GM23338 (cell line): ENCODE measurements around the gene COL21A1. TPM values are rescaled to one million over a fixed set of nuclear protein-coding genes. Genes with fewer than 3 reads are reported as not detected.

Source experiments
- ATAC-seq: fragments of 200-7000 bp; cut with Tn5 transposase; 3 replicates; pipeline ENCODE4 v1.9.1; 2020
- DNase-seq: peaks from one replicate; pipeline ENCODE4 v3.0.0-alpha.2; 2015; ENCODE audit warnings: low spot score
- H2AFZ ChIP-seq: fragments of 200-600 bp; sonication (generic); 2 replicates; pipeline ENCODE4 v1.8.0; 2016; ENCODE audit warnings: antibody characterized with exemption, mild to moderate bottlenecking, moderate library complexity
- H3F3A ChIP-seq: fragments of 200-600 bp; sonication (generic); replicated peaks from 2 replicates; pipeline ENCODE4 v1.8.0; 2017; ENCODE audit warnings: antibody characterized with exemption, mixed run types, low read depth
- H3K27ac ChIP-seq: fragments of 200-600 bp; sonication (generic); 2 replicates; pipeline ENCODE4 v1.6.1; 2016; ENCODE audit warnings: low read depth
- H3K27me3 ChIP-seq: fragments of 200-600 bp; sonication (generic); 2 replicates; pipeline ENCODE4 v1.8.0; 2016; ENCODE audit warnings: mild to moderate bottlenecking, mixed run types, moderate library complexity; ENCODE audit not compliant: insufficient read depth
- H3K36me3 ChIP-seq: fragments of 200-600 bp; sonication (generic); 2 replicates; pipeline ENCODE4 v1.8.0; 2016; ENCODE audit warnings: mild to moderate bottlenecking; ENCODE audit not compliant: insufficient read depth
- H3K4me1 ChIP-seq: fragments of 200-600 bp; sonication (generic); 2 replicates; pipeline ENCODE4 v1.8.0; 2016; ENCODE audit warnings: mild to moderate bottlenecking, moderate library complexity; ENCODE audit not compliant: insufficient read depth
- H3K4me2 ChIP-seq: fragments of 200-600 bp; sonication (generic); 2 replicates; pipeline ENCODE4 v1.7.1; 2017; ENCODE audit warnings: mixed run types
- H3K4me3 ChIP-seq: fragments of 200-600 bp; sonication (generic); 2 replicates; pipeline ENCODE4 v1.6.1; 2016; ENCODE audit warnings: mixed run types
- H3K79me2 ChIP-seq: fragments of 200-600 bp; sonication (generic); replicated peaks from 2 replicates; pipeline ENCODE4 v1.8.0; 2017; ENCODE audit warnings: mild to moderate bottlenecking; ENCODE audit not compliant: insufficient read depth
- H3K9me2 ChIP-seq: fragments of 200-600 bp; sonication (generic); 2 replicates; pipeline ENCODE4 v1.8.0; 2017; ENCODE audit not compliant: insufficient read depth
- H4K20me1 ChIP-seq: fragments of 200-600 bp; sonication (generic); replicated peaks from 2 replicates; pipeline ENCODE4 v1.8.0; 2017; ENCODE audit warnings: mild to moderate bottlenecking; ENCODE audit not compliant: insufficient read depth
- H3K27ac Mint-ChIP-seq: 2 replicates; pipeline ENCODE4 v1.8.0; 2020; ENCODE audit warnings: inconsistent platforms, mild to moderate bottlenecking, moderate library complexity, mixed read lengths
- H3K27me3 Mint-ChIP-seq: 3 replicates; pipeline ENCODE4 v1.8.0; 2022; ENCODE audit warnings: low read depth, mild to moderate bottlenecking, moderate library complexity, mixed read lengths, inconsistent platforms; ENCODE audit not compliant: insufficient read depth, poor library complexity
- H3K36me3 Mint-ChIP-seq: 3 replicates; pipeline ENCODE4 v1.8.0; 2021; ENCODE audit warnings: low read depth, mild to moderate bottlenecking, inconsistent platforms, moderate library complexity, mixed read lengths
- H3K4me1 Mint-ChIP-seq: 3 replicates; pipeline ENCODE4 v1.8.0; 2020; ENCODE audit warnings: mild to moderate bottlenecking, inconsistent platforms, mixed read lengths
- H3K4me3 Mint-ChIP-seq: 3 replicates; pipeline ENCODE4 v1.8.0; 2021; ENCODE audit warnings: moderate library complexity, mild to moderate bottlenecking, inconsistent platforms, mixed read lengths
- H3K9me3 Mint-ChIP-seq: 3 replicates; pipeline ENCODE4 v1.8.0; 2020; ENCODE audit warnings: moderate library complexity, mild to moderate bottlenecking, inconsistent platforms, mixed read lengths
- CREB1 ChIP-seq: fragments of 250-450 bp; sonication (Bioruptor Pico); IDR thresholded peaks from 2 replicates; pipeline ENCODE4 v1.5.0; 2020; ENCODE audit warnings: low read depth, mild to moderate bottlenecking, moderate library complexity
- POLR2AphosphoS5 ChIP-seq: IDR thresholded peaks from 2 replicates; pipeline ENCODE4 v1.6.1; 2016; ENCODE audit warnings: antibody characterized with exemption, low read depth
- REST ChIP-seq: IDR thresholded peaks from one replicate; pipeline ENCODE4 v1.6.1; 2018; ENCODE audit warnings: antibody characterized with exemption; ENCODE audit not compliant: unreplicated experiment
- ZNF462 ChIP-seq: fragments of 250-450 bp; sonication (Bioruptor Pico); IDR thresholded peaks from 2 replicates; pipeline ENCODE4 v1.5.0; 2020; ENCODE audit warnings: mild to moderate bottlenecking, moderate library complexity
- polyA plus RNA-seq: library from polyadenylated mRNA; unstranded; fragments of >200 nt; fragmentation: Nextera tagmentation; extraction: Ambion mirVana; gene quantifications from 2 replicates; pipeline ENCODE4 v1.2.1, GENCODE V29; 2016
- total RNA-seq: library from RNA; depleted of rRNA; stranded (reverse); fragments of >200 nt; shearing (Covaris generic); gene quantifications from 2 replicates; pipeline ENCODE4 v1.2.3, GENCODE V29; 2014
- TF ChIP-seq, protein P1 (sequence below), 2 experiments: fragments of 200-600 bp in 1 of 2; sonication (generic) in 1 of 2; conservative IDR thresholded peaks; 2 replicates each; pipeline versions ENCODE4 v1.5.1 to v1.6.1; 2016 to 2017; ENCODE audit warnings: antibody characterized with exemption in 2 of 2, low read depth in 2 of 2, mild to moderate bottlenecking in 2 of 2, moderate library complexity in 1 of 2

Gene COL21A1
- total and polyA plus RNA-seq, 2 experiments from 2014 or later = 5.0 to 6.2 TPM

GRCh38 chr6:56291302-56291917 lies 44.0 kb upstream of the COL21A1 start (continued):
- TF ChIP-seq, protein P1, sequence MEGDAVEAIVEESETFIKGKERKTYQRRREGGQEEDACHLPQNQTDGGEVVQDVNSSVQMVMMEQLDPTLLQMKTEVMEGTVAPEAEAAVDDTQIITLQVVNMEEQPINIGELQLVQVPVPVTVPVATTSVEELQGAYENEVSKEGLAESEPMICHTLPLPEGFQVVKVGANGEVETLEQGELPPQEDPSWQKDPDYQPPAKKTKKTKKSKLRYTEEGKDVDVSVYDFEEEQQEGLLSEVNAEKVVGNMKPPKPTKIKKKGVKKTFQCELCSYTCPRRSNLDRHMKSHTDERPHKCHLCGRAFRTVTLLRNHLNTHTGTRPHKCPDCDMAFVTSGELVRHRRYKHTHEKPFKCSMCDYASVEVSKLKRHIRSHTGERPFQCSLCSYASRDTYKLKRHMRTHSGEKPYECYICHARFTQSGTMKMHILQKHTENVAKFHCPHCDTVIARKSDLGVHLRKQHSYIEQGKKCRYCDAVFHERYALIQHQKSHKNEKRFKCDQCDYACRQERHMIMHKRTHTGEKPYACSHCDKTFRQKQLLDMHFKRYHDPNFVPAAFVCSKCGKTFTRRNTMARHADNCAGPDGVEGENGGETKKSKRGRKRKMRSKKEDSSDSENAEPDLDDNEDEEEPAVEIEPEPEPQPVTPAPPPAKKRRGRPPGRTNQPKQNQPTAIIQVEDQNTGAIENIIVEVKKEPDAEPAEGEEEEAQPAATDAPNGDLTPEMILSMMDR (conservative IDR thresholded peaks at IDR 0.05; ENCODE audit: low read depth in 2 of 2) = no peak
- TF ChIP-seq ZNF462 (no peak), POLR2AphosphoS5 (no peak), CREB1 (CRISPR knock-in tag) (no peak)

GRCh38 chr6:56289721-56290120 lies 42.3 kb upstream of the COL21A1 start:
- Mint-ChIP-seq H3K27me3 (peaks cover 1% of the 10 kb centered on the region), H3K4me3 (no peak overlapping the region), H3K9me3 (no peaks in the 10 kb centered on the region), H3K36me3 (no peaks in the 10 kb centered on the region), H3K4me1 (peaks cover 4% of the 10 kb centered on the region), H3K27ac (no peak overlapping the region)
- Histone ChIP-seq H3K27me3 (no peaks in the 10 kb centered on the region), H3F3A (no peaks in the 10 kb centered on the region), H3K4me1 (no peaks in the 10 kb centered on the region), H3K4me2 (no peak overlapping the region), H2AFZ (0 out of 2 replicates have a peak overlapping the region, but pooled peaks have one; percentile 12), H3K79me2 (no peaks in the 10 kb centered on the region), H4K20me1 (no peaks in the 10 kb centered on the region), H3K36me3 (no peaks in the 10 kb centered on the region), H3K27ac (no peak overlapping the region), H3K4me3 (no peak overlapping the region), H3K9me2 (0 out of 2 replicates have a peak, but pooled peaks cover 1% of the 10 kb centered on the region)
- TF ChIP-seq, protein P1 (conservative IDR thresholded peaks at IDR 0.05; ENCODE audit: low read depth in 2 of 2) = peak in 1 of 2 experiments; percentile 19; a peak in 1 of 4 replicates
- no peak for TF ChIP-seq REST
- no peak for ATAC-seq
- DNase-seq = no peak
